ENCODE results near the gene POLH. TPM values are rescaled to one million over a fixed set of nuclear protein-coding genes. Genes with fewer than 3 reads are reported as not detected.
"Not testable (repeated sequence)": the region's sequence is repeated elsewhere in the genome, so short reads cannot be mapped to it uniquely, and the experiment has no call there.

Gene POLH
- 14.0 and 17.3 TPM in 2 replicates for total RNA-seq

- H3K4me3 ChIP-seq (ENCODE audit: low read depth, low read length) = peak within 1 kb of the TSS; percentile 100
- peak; percentile 56 for DNase-seq (ENCODE audit: low read depth)
- peaks cover 1% of the 10 kb centered on the region for H3K36me3 ChIP-seq (ENCODE audit: control insufficient read depth, insufficient read depth, low read length)
- no peak for TF ChIP-seq CTCF (IDR thresholded peaks at IDR 0.05; ENCODE audit: insufficient read depth, low read length, poor library complexity, severe bottlenecking)
- no peaks in the 10 kb centered on the region for H3K27me3 ChIP-seq (ENCODE audit: control insufficient read depth, insufficient read depth, low read length)
These were observed at the start of gene POLH, which contains the start of gene XPO5 for GRCh38 chr6:43575772-43576551. Gene POLH (plus strand): TSS chr6:43576185. CDS start chr6:43582320, 6,135 bp downstream. Gene XPO5 (minus strand): TSS chr6:43576038. CDS start chr6:43575864, 174 bp downstream.

GRCh38 chr6:43532201-43532600 lies 43.8 kb upstream of the POLH start:
- Histone ChIP-seq H3K36me3 (ENCODE audit: control insufficient read depth, insufficient read depth, low read length) (peaks cover 3% of the 10 kb centered on the region), H3K27me3 (ENCODE audit: control insufficient read depth, insufficient read depth, low read length) (no peaks in the 10 kb centered on the region), H3K4me3 (ENCODE audit: low read depth, low read length) (no peak overlapping the region)
- no peak for TF ChIP-seq CTCF (IDR thresholded peaks at IDR 0.05; ENCODE audit: insufficient read depth, low read length, poor library complexity, severe bottlenecking)
- DNase-seq (ENCODE audit: low read depth) = no peak

- not testable (repeated sequence) for H3K4me3 ChIP-seq (ENCODE audit: low read depth, low read length); H3K27me3 ChIP-seq (ENCODE audit: control insufficient read depth, insufficient read depth, low read length); H3K36me3 ChIP-seq (ENCODE audit: control insufficient read depth, insufficient read depth, low read length); DNase-seq (ENCODE audit: low read depth)
These were observed 37.0 kb upstream of the POLH start for GRCh38 chr6:43538986-43539385.

- H3K27me3 ChIP-seq (ENCODE audit: control insufficient read depth, insufficient read depth, low read length); H3K36me3 ChIP-seq (ENCODE audit: control insufficient read depth, insufficient read depth, low read length); DNase-seq (ENCODE audit: low read depth); H3K4me3 ChIP-seq (ENCODE audit: low read depth, low read length): not testable (repeated sequence)
These were observed 36.6 kb upstream of the POLH start for GRCh38 chr6:43539409-43539808.

- Histone ChIP-seq H3K4me3 (ENCODE audit: low read depth, low read length) (no peak overlapping the region), H3K36me3 (ENCODE audit: control insufficient read depth, insufficient read depth, low read length) (no peaks in the 10 kb centered on the region), H3K27me3 (ENCODE audit: control insufficient read depth, insufficient read depth, low read length) (no peaks in the 10 kb centered on the region)
- DNase-seq (ENCODE audit: low read depth) = no peak
- no peak for TF ChIP-seq CTCF (IDR thresholded peaks at IDR 0.05; ENCODE audit: insufficient read depth, low read length, poor library complexity, severe bottlenecking)
These were observed 35.5 kb upstream of the POLH start for GRCh38 chr6:43540507-43540906.

GRCh38 chr6:43541774-43542471 lies 34.1 kb upstream of the POLH start:
- H3K27me3 ChIP-seq (ENCODE audit: control insufficient read depth, insufficient read depth, low read length) = no peaks in the 10 kb centered on the region
- no peak overlapping the region for H3K4me3 ChIP-seq (ENCODE audit: low read depth, low read length)
- no peak for TF ChIP-seq CTCF (IDR thresholded peaks at IDR 0.05; ENCODE audit: insufficient read depth, low read length, poor library complexity, severe bottlenecking)
- no peaks in the 10 kb centered on the region for H3K36me3 ChIP-seq (ENCODE audit: control insufficient read depth, insufficient read depth, low read length)
- no peak for DNase-seq (ENCODE audit: low read depth)

Data from kidney epithelial cell (primary cell).